Adrenal gland (tissue), 12 donors: ENCODE results near the gene SCLY. TPM values are rescaled to one million over a fixed set of nuclear protein-coding genes. Genes with fewer than 3 reads are reported as not detected.

ENCODE experiments used
- DNase-seq, 7 donors: peaks; one replicate each; pipeline ENCODE4 v3.0.0-alpha.2; 2019 to 2020
- H3K27ac ChIP-seq, 5 donors: fragments of 200-600 bp; sonication (generic) in 4 of 5; 1 replicate in 3 of 5; 2 replicates in 2 of 5; pipeline versions ENCODE4 v1.5.1 to v1.8.0; 2016 to 2020; ENCODE audit warnings: mild to moderate bottlenecking in 1 of 5
- H3K27me3 ChIP-seq: fragments of 200-600 bp; 2 replicates; pipeline ENCODE4 v1.8.0; 2021
- H3K36me3 ChIP-seq, 2 donors: fragments of 200-600 bp; replicated peaks in 1 of 2; 1 replicate in 1 of 2; 2 replicates in 1 of 2; pipeline versions ENCODE4 v1.5.1 to v1.8.0; 2018 to 2022
- H3K4me1 ChIP-seq, 2 donors: fragments of 200-600 bp; replicated peaks in 1 of 2; 1 replicate in 1 of 2; 2 replicates in 1 of 2; pipeline versions ENCODE4 v1.5.1 to v1.8.0; 2018 to 2021
- H3K4me3 ChIP-seq, 4 donors: fragments of 200-600 bp; sonication (generic) in 3 of 4; one replicate each; pipeline ENCODE4 v1.5.1; 2016 to 2018
- H3K9me3 ChIP-seq, 3 donors: fragments of 200-600 bp; sonication (generic) in 1 of 3; replicated peaks in 1 of 3; 1 replicate in 2 of 3; 2 replicates in 1 of 3; pipeline versions ENCODE4 v1.5.1 to v1.8.0; 2016 to 2021
- CTCF ChIP-seq, 6 experiments: fragments of 450-650 bp in 4 of 6; fragments of 200-600 bp in 2 of 6; sonication (generic) in 1 of 6; IDR thresholded peaks; 1 replicate in 5 of 6; 2 replicates in 1 of 6; pipeline versions ENCODE4 v1.5.1 to v1.8.0; 2016 to 2021; ENCODE audit warnings: antibody characterized with exemption in 6 of 6, mild to moderate bottlenecking in 2 of 6, moderate library complexity in 1 of 6
- POLR2A ChIP-seq, 2 donors: fragments of 450-650 bp; IDR thresholded peaks; one replicate each; pipeline ENCODE4 v1.6.1; 2017; ENCODE audit warnings: antibody characterized with exemption in 2 of 2, mild to moderate bottlenecking in 2 of 2, moderate library complexity in 1 of 2
- WGBS, 4 donors: extraction: QIAGEN DNeasy Blood & Tissue Kit in 2 of 4; methylation state at CpG; one replicate each; pipeline versions ENCODE4 v1.1.5 to v1.1.7; 2013 to 2017; 5-methylcytosine and 5-hydroxymethylcytosine counted together
- intact Hi-C, 2 donors: fragments of 100-400 bp; cut with DNase I; formaldehyde crosslinking; loops; one replicate each; pipeline versions ENCODE4 v1.14.1 to v1.15.0; 2022 to 2023
- polyA plus RNA-seq, 3 donors: library from polyadenylated mRNA; stranded (reverse); fragments of 200-250 nt in 2 of 3; fragments of 350-450 nt in 1 of 3; fragmentation: Illumina TruSeq in 1 of 3; extraction: RNeasy Lipid Tissue Mini Kit (QIAGEN cat#74804) in 1 of 3; gene quantifications; one replicate each; pipeline ENCODE4 v1.2.3, GENCODE V29; 2013 to 2014
- total RNA-seq, 9 donors: library from RNA; depleted of rRNA in 4 of 9; stranded (reverse); fragments of >200 nt in 4 of 9; fragments of 120-200 nt in 1 of 9; fragmentation: NEBNext Ultra II Directional in 1 of 9; extraction: Animal tissue kit (Norgen Biotek cat#: 25700) in 1 of 9; gene quantifications; one replicate each; pipeline versions ENCODE4 v1.1.0 to v1.2.4, GENCODE V29; 2013 to 2023
- donor health status: healthy with polysubstance abuse.
- donor health status: Bipolar disorder and iron deficiency.
- donor health status: DM: yes; HTN: yes; CAD: no.
- donor health status: DM: no; HTN: no; CAD: no.
- donor health status: DM: no; HTN: no; CAD: no.
- donor health status: DM: yes; HTN: yes; CAD: no.

The SCLY gene
- total and polyA plus RNA-seq, 12 donors = 2.4 to 11.0 (median 8.0) TPM

- intact Hi-C loops = no loop called here
- H3K4me3 ChIP-seq = no peak overlapping the region
- no peaks in the 10 kb centered on the region for H3K36me3 ChIP-seq
- H3K9me3 ChIP-seq = no peaks in the 10 kb centered on the region
- no peak overlapping the region for H3K27ac ChIP-seq
- DNase-seq = no peak
- H3K27me3 ChIP-seq = peaks cover 13% of the 10 kb centered on the region
- no peak for TF ChIP-seq CTCF (IDR thresholded peaks at IDR 0.05)
- no peak for TF ChIP-seq POLR2A (IDR thresholded peaks at IDR 0.05)
- 51 to 55% (median 54%) methylated on average over 14 to 30 of the region's 30 CpGs for WGBS, 4 donors
- H3K4me1 ChIP-seq = no peaks in the 10 kb centered on the region
Observed at GRCh38 chr2:238120463-238121298, 59.9 kb downstream of the SCLY start.

DNA sequence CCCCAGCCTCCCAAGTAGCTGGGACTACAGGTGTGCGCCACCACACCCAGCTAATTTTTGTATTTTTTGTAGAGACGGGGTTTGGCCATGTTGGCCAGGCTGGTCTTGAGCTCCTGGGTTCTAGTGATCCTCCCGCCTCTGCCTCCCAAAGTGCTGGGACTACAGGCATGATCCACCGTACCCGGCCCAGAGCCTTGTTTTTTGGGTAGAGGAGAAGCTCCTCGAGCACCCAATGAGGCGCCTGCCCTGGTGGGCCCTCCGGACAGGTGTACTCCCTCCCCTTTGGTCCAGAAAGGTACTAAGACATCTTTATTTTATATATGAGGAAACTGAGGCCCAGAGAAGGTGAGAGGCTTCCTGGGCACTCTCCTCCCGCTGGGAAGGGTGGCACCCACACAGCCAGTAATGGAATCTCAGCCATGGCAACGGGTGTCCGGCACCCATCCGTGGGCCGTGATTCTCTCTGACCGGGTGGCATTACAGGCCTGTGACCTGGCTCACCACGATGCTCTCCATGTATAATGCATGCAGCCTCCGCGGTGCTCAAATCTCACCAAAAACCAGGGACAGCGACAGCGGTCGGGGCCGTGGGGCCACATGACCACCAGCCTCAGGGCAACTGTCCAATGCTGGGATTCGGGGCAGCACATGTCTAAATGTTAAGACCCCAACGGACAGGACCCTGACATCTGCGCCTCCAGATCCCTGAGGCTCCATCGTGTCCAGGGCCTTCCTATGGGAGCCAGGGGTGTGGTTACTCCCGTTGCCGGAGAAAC lies 60.9 kb downstream of the SCLY start:
- H3K4me3 ChIP-seq = no peak overlapping the region
- intact Hi-C loops = no loop called here
- H3K4me1 ChIP-seq = no peaks in the 10 kb centered on the region
- no peak for TF ChIP-seq POLR2A (IDR thresholded peaks at IDR 0.05)
- TF ChIP-seq CTCF (IDR thresholded peaks at IDR 0.05) = no peak
- WGBS, 4 donors = 85 to 94% (median 87%) methylated on average over 18 to 27 of the region's 27 CpGs
- H3K9me3 ChIP-seq = no peaks in the 10 kb centered on the region
- H3K27ac ChIP-seq = no peak overlapping the region
- no peaks in the 10 kb centered on the region for H3K36me3 ChIP-seq
- H3K27me3 ChIP-seq = peaks cover 3% of the 10 kb centered on the region
- DNase-seq = no peak

DNA sequence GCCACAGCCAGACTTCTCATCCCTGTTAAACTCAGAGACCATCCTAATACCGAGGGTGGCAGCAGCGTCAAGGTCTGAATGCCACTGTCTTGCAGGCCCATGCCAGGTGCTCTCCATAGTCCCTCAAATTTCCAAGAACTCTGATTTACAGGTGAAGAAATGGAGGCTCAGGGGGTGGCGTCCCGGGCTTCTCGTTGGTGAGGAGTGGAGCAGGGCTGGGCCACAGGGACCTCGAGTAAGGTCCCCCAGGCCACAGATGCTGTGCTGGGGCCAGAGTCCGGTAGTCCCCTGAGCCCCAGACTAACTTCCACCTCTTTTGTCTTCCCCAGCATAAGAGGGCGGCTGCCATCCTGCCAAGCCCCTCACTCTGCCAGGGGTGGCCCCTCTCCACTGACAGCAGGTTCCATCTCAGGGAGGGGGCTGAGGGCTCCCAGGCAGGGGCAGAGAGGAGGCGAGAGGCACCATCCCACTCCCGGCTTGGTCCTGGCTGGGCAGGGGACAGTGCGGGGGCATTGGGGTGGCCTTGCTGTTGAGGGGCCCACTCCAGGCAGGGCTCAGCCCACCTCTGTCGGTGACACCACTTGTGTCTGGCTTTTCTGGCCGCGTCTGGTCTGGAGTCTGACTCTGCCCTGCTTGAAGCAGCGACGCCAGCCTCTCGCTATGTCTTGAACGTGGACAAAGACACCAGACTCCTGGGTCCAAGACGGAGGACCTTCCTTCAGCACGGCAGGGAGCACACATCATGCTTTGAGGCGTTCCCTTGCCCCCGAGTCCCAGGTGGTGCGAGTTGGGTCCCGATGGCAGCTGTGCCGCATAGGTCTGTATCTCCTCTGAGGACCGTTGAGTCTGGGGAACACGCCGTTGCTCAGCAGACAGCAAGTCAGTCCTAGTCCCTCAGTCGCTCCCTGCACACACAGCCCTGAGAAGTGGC lies 61.8 kb downstream of the SCLY start:
- intact Hi-C loops = no loop called here
- H3K36me3 ChIP-seq = no peaks in the 10 kb centered on the region
- H3K4me1 ChIP-seq = no peaks in the 10 kb centered on the region
- no peak for DNase-seq
- H3K4me3 ChIP-seq = no peak overlapping the region
- no peaks in the 10 kb centered on the region for H3K9me3 ChIP-seq
- H3K27me3 ChIP-seq = no peaks in the 10 kb centered on the region
- WGBS, 4 donors = 81 to 87% (median 86%) methylated on average over 7 to 29 of the region's 29 CpGs
- no peak overlapping the region for H3K27ac ChIP-seq
- TF ChIP-seq POLR2A (IDR thresholded peaks at IDR 0.05) (no peak), CTCF (IDR thresholded peaks at IDR 0.05) (no peak)
